HUES64 (cell line): ENCODE measurements around the gene PIAS4.

ENCODE experiments used
- H3K27ac ChIP-seq: 2 replicates; pipeline ENCODE4 v1.7.0; 2013; ENCODE audit warnings: low read depth, low read length, inconsistent platforms
- H3K27me3 ChIP-seq: 2 replicates; pipeline ENCODE4 v1.6.1; 2013; ENCODE audit warnings: mild to moderate bottlenecking, low read length; ENCODE audit not compliant: insufficient read depth
- H3K36me3 ChIP-seq: 2 replicates; pipeline ENCODE4 v1.6.1; 2013; ENCODE audit warnings: mild to moderate bottlenecking, low read length; ENCODE audit not compliant: insufficient read depth
- H3K4me1 ChIP-seq: 2 replicates; pipeline ENCODE4 v1.6.1; 2013; ENCODE audit warnings: mild to moderate bottlenecking, low read length, moderate library complexity; ENCODE audit not compliant: insufficient read depth
- H3K4me3 ChIP-seq: 2 replicates; pipeline ENCODE4 v1.5.1; 2013; ENCODE audit warnings: mild to moderate bottlenecking, low read length, moderate library complexity
- H3K9ac ChIP-seq: 2 replicates; pipeline ENCODE4 v1.6.1; 2013; ENCODE audit warnings: mild to moderate bottlenecking, low read depth, low read length
- H3K9me3 ChIP-seq: 2 replicates; pipeline ENCODE4 v1.6.1; 2013; ENCODE audit warnings: low read depth, low read length; ENCODE audit not compliant: insufficient read depth
- WGBS: fragments of 150-250, 120-280 bp; methylation state at CpG from one replicate; pipeline ENCODE4 v1.1.7; 2013; ENCODE audit warnings: missing lambda C conversion rate; 5-methylcytosine and 5-hydroxymethylcytosine counted together

The PIAS4 gene

DNA sequence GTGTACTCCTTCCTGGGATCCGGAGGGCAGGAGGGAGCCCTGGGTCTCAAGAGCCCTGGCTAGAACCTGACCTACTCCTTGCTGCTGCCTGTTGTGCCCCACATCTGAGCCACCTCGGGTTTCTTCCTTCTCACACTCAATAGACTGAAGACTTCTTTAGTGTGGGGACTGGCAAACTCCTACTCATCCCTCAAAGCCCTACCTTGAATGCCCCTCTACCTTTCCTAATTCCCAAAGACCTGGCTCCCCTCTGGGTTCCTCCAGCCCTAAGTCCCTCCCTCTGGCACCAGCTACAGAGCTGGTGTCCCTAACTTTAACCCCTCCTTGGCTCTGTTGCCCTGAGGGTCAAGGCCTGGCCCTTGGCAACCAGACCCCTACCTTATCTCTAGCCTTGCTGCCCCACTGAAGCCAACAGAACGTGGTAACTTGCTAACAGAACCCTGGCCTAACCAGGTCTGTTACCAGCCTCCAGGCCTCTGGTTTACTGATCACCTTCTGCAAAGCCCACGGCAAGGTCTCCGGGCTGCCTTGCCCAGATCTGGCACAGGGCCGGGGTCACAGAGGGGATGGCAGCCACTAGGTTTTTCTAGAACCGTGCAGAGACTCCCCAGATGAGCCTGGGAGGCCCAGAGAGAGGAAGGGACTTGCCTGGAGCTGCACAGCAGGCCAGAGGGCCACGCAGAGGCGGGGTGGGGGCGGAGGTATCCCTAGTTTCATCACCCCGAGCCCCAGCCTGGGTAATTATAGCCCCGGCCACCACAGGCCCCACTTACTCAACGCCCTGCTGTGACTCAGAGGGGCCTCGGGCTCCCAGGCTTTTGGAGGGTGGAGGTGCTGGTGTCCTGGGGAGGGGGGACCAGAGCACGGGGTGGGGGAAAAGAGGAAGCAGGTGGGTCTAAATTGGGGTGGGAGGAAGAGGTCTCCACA is 43.9 kb downstream of the PIAS4 start:
- Histone ChIP-seq H3K36me3 (peaks cover 50% of the 10 kb centered on the region), H3K4me3 (no peak overlapping the region), H3K9ac (no peak overlapping the region), H3K27ac (no peak overlapping the region), H3K27me3 (no peaks in the 10 kb centered on the region), H3K9me3 (no peaks in the 10 kb centered on the region), H3K4me1 (no peaks in the 10 kb centered on the region; the same call in 1 of the 2 replicates)
- 93% methylated on average over 14 of the region's 15 CpGs for WGBS

GRCh38 chr19:4052114-4052992 is 44.8 kb downstream of the PIAS4 start:
- no peak overlapping the region for H3K4me3 ChIP-seq
- H3K27me3 ChIP-seq, result no peaks in the 10 kb centered on the region
- H3K36me3 ChIP-seq, result peaks cover 49% of the 10 kb centered on the region
- H3K9me3 ChIP-seq, result no peaks in the 10 kb centered on the region
- WGBS, result 91% methylated on average over 27 of the region's 27 CpGs
- peak overlapping the region; percentile 20; the same call in 1 of the 2 replicates for H3K9ac ChIP-seq
- no peaks in the 10 kb centered on the region; the same call in 1 of the 2 replicates for H3K4me1 ChIP-seq
- H3K27ac ChIP-seq, result no peak overlapping the region

DNA sequence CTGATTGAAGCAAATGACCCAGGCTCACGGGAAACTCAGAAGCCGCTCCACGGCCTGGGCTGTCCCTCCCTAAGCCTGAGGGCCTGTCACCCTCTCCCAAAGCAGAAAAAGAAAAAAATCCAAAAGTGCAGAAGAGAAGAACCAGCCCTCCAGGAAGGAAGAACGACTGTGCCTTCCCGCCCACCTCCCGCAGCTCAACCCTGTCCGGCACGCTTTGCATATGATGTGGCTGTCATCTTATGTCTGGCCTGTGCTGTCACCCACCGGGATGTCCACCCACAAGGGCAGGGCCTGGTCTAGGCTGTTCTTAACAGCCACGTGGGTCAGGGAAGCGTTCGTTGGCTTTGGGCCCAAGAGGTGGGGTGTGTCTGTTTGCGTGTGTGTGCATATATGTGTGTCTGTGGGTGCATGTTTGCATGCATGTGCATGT is 45.5 kb downstream of the PIAS4 start:
- Histone ChIP-seq H3K4me3 (no peak overlapping the region), H3K9me3 (no peaks in the 10 kb centered on the region), H3K36me3 (peaks cover 48% of the 10 kb centered on the region), H3K27me3 (no peaks in the 10 kb centered on the region), H3K4me1 (no peaks in the 10 kb centered on the region; the same call in 1 of the 2 replicates), H3K27ac (no peak overlapping the region), H3K9ac (peak overlapping the region; percentile 20; the same call in 1 of the 2 replicates)
- 92% methylated on average over 13 of the region's 13 CpGs for WGBS

GRCh38 chr19:4053423-4054324 is 46.1 kb downstream of the PIAS4 start:
- H3K9me3 ChIP-seq, result no peaks in the 10 kb centered on the region
- no peaks in the 10 kb centered on the region for H3K27me3 ChIP-seq
- WGBS, result 95% methylated on average over 82 of the region's 82 CpGs
- no peaks in the 10 kb centered on the region; the same call in 1 of the 2 replicates for H3K4me1 ChIP-seq
- H3K27ac ChIP-seq, result no peak overlapping the region
- H3K4me3 ChIP-seq, result no peak overlapping the region
- H3K9ac ChIP-seq, result no peak overlapping the region
- peaks cover 42% of the 10 kb centered on the region for H3K36me3 ChIP-seq

DNA sequence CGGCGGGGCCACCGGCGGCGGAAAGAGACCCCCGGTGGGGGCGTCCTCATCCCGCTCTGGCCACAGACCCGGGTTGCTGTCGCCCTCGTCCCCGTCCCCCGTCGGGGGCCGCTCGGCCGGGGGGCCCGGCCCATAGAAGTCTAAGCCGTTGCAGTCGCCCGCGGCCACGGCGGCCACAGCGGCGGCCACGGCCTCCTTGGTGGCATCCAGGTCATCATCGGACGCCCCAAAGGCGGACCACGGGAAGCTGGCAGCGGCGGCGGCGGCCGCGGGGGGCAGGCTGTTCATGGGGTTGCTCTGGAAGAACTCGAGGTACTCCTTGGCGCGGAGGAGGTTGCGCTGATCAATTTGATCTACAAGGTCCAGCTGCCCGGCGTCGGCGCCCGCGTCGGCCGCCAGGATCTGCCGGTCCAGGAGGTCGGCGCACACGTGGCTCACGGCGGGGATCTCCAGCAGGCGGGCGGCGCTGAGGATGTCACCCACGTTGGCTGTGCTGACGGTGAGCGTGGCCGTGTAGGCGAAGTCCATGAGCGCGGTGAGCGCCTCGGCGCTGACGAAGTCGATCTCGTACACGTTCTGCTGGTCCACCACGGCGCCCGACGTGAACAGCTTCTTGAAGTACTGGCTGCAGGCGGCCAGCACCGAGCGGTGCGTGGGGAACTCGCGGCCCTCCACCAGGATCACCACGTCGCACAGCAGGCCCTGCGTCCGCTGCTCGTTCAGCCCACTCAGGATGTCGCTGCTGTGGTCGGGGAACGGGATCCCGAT is 47.1 kb downstream of the PIAS4 start:
- Histone ChIP-seq H3K9me3 (no peaks in the 10 kb centered on the region), H3K9ac (no peak overlapping the region), H3K4me3 (no peak overlapping the region), H3K36me3 (peaks cover 39% of the 10 kb centered on the region), H3K27ac (no peak overlapping the region), H3K27me3 (no peaks in the 10 kb centered on the region), H3K4me1 (peaks cover 2% of the 10 kb centered on the region; the same call in 1 of the 2 replicates)
- 97% methylated on average over 91 of the region's 91 CpGs for WGBS

GRCh38 chr19:4055209-4055552 is 47.6 kb downstream of the PIAS4 start:
- Histone ChIP-seq H3K27ac (no peak overlapping the region), H3K9me3 (no peaks in the 10 kb centered on the region), H3K4me3 (no peak overlapping the region), H3K36me3 (peaks cover 37% of the 10 kb centered on the region), H3K4me1 (peaks cover 2% of the 10 kb centered on the region; the same call in 1 of the 2 replicates), H3K27me3 (no peaks in the 10 kb centered on the region), H3K9ac (no peak overlapping the region)
- 97% methylated on average over 20 of the region's 20 CpGs for WGBS

- Histone ChIP-seq H3K4me1 (0 out of 2 replicates have a peak, but pooled peaks cover 6% of the 10 kb centered on the region), H3K27me3 (no peaks in the 10 kb centered on the region), H3K36me3 (peaks cover 25% of the 10 kb centered on the region), H3K4me3 (no peak overlapping the region), H3K9ac (peak overlapping the region; percentile 25; the same call in 1 of the 2 replicates), H3K9me3 (no peaks in the 10 kb centered on the region), H3K27ac (peak overlapping the region; percentile 55)
- WGBS, result 81% methylated on average over 22 of the region's 22 CpGs
Measured at GRCh38 chr19:4057931-4058692, 50.6 kb downstream of the PIAS4 start.

DNA sequence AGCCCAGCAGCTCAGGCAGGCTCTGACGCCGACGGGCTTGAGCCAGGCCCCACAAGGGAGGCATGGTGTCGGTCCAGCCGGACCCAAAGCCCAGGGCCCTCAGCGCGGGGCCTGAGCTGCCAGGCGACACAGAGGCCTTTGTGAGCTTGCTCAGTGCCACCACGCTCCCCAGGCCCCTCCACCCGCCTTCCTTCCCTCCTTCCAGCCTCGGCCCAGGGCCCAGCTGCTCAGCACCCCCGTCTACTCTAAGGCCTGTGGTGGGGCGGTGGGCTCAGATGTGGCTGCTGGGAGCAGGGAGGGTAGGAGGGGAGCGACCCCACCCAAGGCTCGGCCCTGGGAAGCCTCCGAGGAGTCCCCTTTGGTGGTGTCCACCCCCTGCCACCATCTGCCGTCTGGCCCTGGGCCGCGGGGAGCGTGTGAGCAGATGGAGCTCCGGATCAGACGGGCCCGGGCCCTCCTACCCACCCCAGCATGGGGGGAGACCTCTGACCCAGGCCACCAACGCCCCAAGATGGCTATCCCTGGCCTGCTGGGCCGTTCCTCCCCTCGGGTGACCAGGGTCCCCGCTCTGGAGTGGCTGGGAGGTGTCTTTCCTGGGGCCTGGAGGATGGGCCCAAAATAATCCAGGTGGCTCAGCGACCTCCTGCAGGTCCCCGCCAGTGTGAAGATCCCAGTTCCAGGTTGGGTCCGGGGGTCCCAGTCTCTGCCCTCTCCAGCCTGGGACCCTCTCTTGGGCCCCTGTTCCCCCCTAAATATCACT is 51.3 kb downstream of the PIAS4 start:
- WGBS, result 85% methylated on average over 30 of the region's 30 CpGs
- 0 out of 2 replicates have a peak, but pooled peaks cover 6% of the 10 kb centered on the region for H3K4me1 ChIP-seq
- no peak overlapping the region for H3K4me3 ChIP-seq
- H3K9me3 ChIP-seq, result no peaks in the 10 kb centered on the region
- H3K27me3 ChIP-seq, result no peaks in the 10 kb centered on the region
- H3K36me3 ChIP-seq, result peaks cover 20% of the 10 kb centered on the region
- peak overlapping the region; percentile 55 for H3K27ac ChIP-seq
- H3K9ac ChIP-seq, result peak overlapping the region; percentile 25; the same call in 1 of the 2 replicates

DNA sequence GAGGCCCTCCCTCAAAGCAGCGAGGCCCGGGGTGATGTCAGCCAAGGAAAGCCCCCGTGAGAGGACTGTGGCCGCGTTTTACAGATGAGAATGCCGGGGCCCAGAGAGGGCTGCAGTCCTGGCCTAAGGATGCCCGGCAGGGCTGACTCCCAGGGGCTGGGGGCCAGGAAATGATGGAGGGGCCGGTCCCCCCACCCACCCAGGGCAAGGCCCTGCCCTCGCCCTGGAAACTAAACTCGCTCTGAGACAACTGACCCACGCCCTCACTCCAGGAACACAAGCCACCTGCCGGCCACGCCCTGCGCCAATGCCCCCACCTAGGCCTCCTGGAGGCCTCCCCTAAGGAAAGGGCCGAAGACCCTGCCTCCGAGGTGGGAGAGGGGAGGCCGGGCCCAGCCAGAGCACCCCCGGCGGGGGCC is 51.9 kb downstream of the PIAS4 start:
- Histone ChIP-seq H3K4me1 (0 out of 2 replicates have a peak, but pooled peaks cover 6% of the 10 kb centered on the region), H3K27ac (no peak overlapping the region; the same call in 1 of the 2 replicates), H3K9ac (no peak overlapping the region), H3K9me3 (no peaks in the 10 kb centered on the region), H3K36me3 (peaks cover 15% of the 10 kb centered on the region), H3K27me3 (no peaks in the 10 kb centered on the region), H3K4me3 (no peak overlapping the region)
- 82% methylated on average over 19 of the region's 19 CpGs for WGBS
